ENCODE measurements around the gene ATXN7L3B. TPM values are rescaled to one million over a fixed set of nuclear protein-coding genes. Genes with fewer than 3 reads are reported as not detected.

The ATXN7L3B gene
- total and polyA plus RNA-seq, 9 of the 15 experiments (the other 6 are each of a cell fraction or from before 2014, with no cell fraction given): 10.3 to 40.5 (median 31.0) TPM

DNA sequence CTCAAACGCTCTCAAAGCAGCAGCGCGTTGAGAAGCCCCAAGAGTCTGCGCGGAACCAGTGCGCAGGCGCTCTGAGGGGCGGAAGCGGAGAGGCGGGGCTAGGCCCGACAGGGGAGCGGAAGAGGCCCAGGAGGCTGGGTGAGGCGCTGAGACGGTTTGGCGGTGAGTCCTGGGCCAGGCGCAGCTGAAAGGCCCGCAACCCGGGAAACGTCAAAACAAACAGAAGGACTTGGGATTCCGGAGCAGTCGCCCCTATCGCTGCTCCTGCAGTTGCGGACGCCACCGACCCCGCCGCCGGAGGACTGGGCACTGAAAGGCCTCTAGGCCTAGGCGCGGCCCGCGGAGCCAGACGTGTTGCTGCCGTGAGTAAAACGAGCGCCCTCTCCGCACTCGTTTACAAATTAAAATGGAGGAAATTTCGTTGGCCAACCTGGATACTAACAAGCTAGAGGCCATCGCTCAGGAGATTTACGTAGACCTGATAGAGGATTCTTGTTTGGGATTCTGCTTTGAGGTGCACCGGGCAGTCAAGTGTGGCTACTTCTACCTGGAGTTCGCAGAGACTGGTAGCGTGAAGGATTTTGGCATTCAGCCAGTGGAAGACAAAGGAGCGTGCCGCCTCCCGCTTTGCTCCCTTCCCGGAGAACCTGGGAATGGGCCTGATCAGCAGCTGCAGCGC lies at the start of gene ATXN7L3B (continued):
- TF ChIP-seq, protein P1, sequence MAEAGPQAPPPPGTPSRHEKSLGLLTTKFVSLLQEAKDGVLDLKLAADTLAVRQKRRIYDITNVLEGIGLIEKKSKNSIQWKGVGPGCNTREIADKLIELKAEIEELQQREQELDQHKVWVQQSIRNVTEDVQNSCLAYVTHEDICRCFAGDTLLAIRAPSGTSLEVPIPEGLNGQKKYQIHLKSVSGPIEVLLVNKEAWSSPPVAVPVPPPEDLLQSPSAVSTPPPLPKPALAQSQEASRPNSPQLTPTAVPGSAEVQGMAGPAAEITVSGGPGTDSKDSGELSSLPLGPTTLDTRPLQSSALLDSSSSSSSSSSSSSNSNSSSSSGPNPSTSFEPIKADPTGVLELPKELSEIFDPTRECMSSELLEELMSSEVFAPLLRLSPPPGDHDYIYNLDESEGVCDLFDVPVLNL (CRISPR knock-in tag; IDR thresholded peaks at IDR 0.05; ENCODE audit: low read depth): 0 out of 2 replicates have a peak, but pooled peaks have one; percentile 24
- 0 out of 2 replicates have a peak, but pooled peaks have one; percentile 40 for TF ChIP-seq MXI1 (IDR thresholded peaks at IDR 0.05; ENCODE audit: low read depth, low read length)
- no peak for TF ChIP-seq ZBED1 (IDR thresholded peaks at IDR 0.05)
- TF ChIP-seq, protein P2, sequence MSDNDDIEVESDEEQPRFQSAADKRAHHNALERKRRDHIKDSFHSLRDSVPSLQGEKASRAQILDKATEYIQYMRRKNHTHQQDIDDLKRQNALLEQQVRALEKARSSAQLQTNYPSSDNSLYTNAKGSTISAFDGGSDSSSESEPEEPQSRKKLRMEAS (CRISPR knock-in tag; IDR thresholded peaks at IDR 0.05): no peak
- no peak for TF ChIP-seq NEUROD1 (IDR thresholded peaks at IDR 0.05; ENCODE audit: borderline replicate concordance, low read depth, low read length, partially characterized antibody)
- peak in 1 of 2 experiments; percentile 67; a peak in 2 of 4 replicates for TF ChIP-seq HDAC1 (IDR thresholded peaks at IDR 0.05)
- no peak for TF ChIP-seq SMARCB1 (IDR thresholded peaks at IDR 0.05; ENCODE audit: insufficient read length, low read depth)
- peak; percentile 74; the same call in 1 of the 2 replicates for TF ChIP-seq SPI1 (IDR thresholded peaks at IDR 0.05; ENCODE audit: borderline replicate concordance, low read depth, low read length)
- TF ChIP-seq ZNF134 (CRISPR knock-in tag; conservative IDR thresholded peaks at IDR 0.05): no peak
- peak; percentile 99 for TF ChIP-seq PHF8 (IDR thresholded peaks at IDR 0.05; ENCODE audit: borderline replicate concordance, low read length)
- TF ChIP-seq TEAD4 (IDR thresholded peaks at IDR 0.05; ENCODE audit: low read length): peak; percentile 29; the same call in 1 of the 2 replicates
- no peak for TF ChIP-seq TEAD4 (CRISPR knock-in tag; IDR thresholded peaks at IDR 0.05; ENCODE audit: borderline replicate concordance)
- TF ChIP-seq HCFC1 (IDR thresholded peaks at IDR 0.05; ENCODE audit: low read depth, low read length): peak; percentile 14; the same call in 1 of the 2 replicates
- TF ChIP-seq DIDO1 (tag; IDR thresholded peaks at IDR 0.05; ENCODE audit: low read depth): no peak
- peak; percentile 56; the same call in 1 of the 2 replicates for TF ChIP-seq KAT8 (IDR thresholded peaks at IDR 0.05; ENCODE audit: low read depth)
- peak; percentile 59; the same call in 1 of the 2 replicates for TF ChIP-seq GABPB1 (CRISPR knock-in tag; IDR thresholded peaks at IDR 0.05)
- peak; percentile 64; the same call in 1 of the 2 replicates for TF ChIP-seq MBD2 (IDR thresholded peaks at IDR 0.05; ENCODE audit: borderline replicate concordance, low read depth)
- peak; percentile 91 for TF ChIP-seq FOXJ2 (tag; IDR thresholded peaks at IDR 0.05)
- TF ChIP-seq ZFP1 (CRISPR knock-in tag; IDR thresholded peaks at IDR 0.05): no peak
